KMS-11 (cell line): ENCODE results near the gene DAZL.

Experiments
- H2AFZ ChIP-seq: fragments of 200-600 bp; sonication (generic); 2 replicates; pipeline ENCODE4 v1.6.1; 2016; ENCODE audit warnings: antibody characterized with exemption, mixed run types, low read depth
- H3K27ac ChIP-seq: fragments of 200-600 bp; sonication (generic); 2 replicates; pipeline ENCODE4 v1.6.1; 2016; ENCODE audit warnings: mild to moderate bottlenecking, mixed run types
- H3K27me3 ChIP-seq: fragments of 200-600 bp; sonication (generic); 2 replicates; pipeline ENCODE4 v1.6.1; 2017; ENCODE audit warnings: mild to moderate bottlenecking, low read depth, mixed run types, moderate library complexity; ENCODE audit not compliant: insufficient read depth
- H3K36me3 ChIP-seq: fragments of 200-600 bp; sonication (generic); 2 replicates; pipeline ENCODE4 v1.6.1; 2017; ENCODE audit warnings: mild to moderate bottlenecking, mixed run types; ENCODE audit not compliant: insufficient read depth
- H3K4me1 ChIP-seq: fragments of 200-600 bp; sonication (generic); 2 replicates; pipeline ENCODE4 v1.6.1; 2016; ENCODE audit warnings: mild to moderate bottlenecking, low read depth, mixed run types; ENCODE audit not compliant: poor library complexity, severe bottlenecking
- H3K4me2 ChIP-seq: fragments of 200-600 bp; sonication (generic); 2 replicates; pipeline ENCODE4 v1.7.0; 2016; ENCODE audit warnings: mild to moderate bottlenecking, mixed run types
- H3K4me3 ChIP-seq: fragments of 200-600 bp; sonication (generic); IDR thresholded peaks from 2 replicates; pipeline ENCODE4 v1.6.1; 2017; ENCODE audit warnings: low read depth, low read length, mixed read lengths; ENCODE audit not compliant: insufficient read depth
- H3K79me2 ChIP-seq: fragments of 200-600 bp; sonication (generic); 2 replicates; pipeline ENCODE4 v1.6.1; 2016; ENCODE audit warnings: low read depth, mixed run types; ENCODE audit not compliant: insufficient read depth
- H3K9ac ChIP-seq: fragments of 200-600 bp; sonication (generic); 2 replicates; pipeline ENCODE4 v1.6.1; 2016; ENCODE audit warnings: mild to moderate bottlenecking, mixed run types
- H4K20me1 ChIP-seq: fragments of 200-600 bp; sonication (generic); 2 replicates; pipeline ENCODE4 v1.6.1; 2016; ENCODE audit warnings: mild to moderate bottlenecking, mixed run types; ENCODE audit not compliant: insufficient read depth
- TF ChIP-seq, protein P1 (sequence below): fragments of 200-600 bp; sonication (generic); conservative IDR thresholded peaks from 2 replicates; pipeline ENCODE4 v1.6.1; 2017; ENCODE audit warnings: low read depth, mild to moderate bottlenecking, antibody characterized with exemption, low read length, moderate library complexity, mixed read lengths

The DAZL gene, protein sequence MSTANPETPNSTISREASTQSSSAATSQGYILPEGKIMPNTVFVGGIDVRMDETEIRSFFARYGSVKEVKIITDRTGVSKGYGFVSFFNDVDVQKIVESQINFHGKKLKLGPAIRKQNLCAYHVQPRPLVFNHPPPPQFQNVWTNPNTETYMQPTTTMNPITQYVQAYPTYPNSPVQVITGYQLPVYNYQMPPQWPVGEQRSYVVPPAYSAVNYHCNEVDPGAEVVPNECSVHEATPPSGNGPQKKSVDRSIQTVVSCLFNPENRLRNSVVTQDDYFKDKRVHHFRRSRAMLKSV

DNA sequence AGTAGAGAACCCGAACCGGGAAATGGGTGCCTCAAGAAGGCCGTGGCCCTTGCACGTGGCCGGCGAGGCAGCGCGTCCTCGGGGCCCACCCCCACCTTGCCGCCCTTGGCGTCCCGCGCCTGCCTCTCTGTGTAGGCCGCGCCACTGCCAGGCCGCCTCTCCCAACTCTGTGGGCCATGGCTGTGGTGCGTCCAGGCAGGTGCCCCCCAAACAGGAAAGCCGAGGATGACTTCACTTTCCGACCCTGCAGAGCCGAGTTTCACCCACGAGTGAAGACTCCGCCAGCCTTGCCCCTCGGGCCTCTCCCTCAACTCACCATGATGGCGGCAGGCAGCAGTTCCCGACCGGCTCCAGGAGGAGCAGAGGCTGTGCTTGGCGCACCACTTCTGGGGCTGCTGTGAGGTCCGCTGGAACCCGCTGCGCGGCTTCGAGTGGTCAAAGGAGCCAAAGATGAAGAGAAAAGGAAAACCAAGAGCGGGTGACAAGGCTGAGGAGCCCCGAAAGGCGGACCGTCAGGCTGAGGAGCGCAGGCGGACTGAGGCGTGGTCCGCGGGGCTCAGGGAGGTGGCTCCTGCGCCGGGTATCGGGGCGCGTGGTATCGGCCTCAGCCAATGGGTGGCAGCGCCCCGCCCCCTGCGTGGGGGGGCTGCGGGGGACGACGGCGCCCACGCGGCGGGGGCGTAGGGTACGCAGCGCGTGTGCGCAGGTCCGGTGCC lies at the start of gene DAZL:
Gene DAZL (minus strand): TSS at position 537 of the 716 bp plus-strand sequence. CDS start 218 bp downstream, at position 319.
- no peak within 1 kb of the TSS for H3K27ac ChIP-seq
- H3K4me2 ChIP-seq = no peak within 1 kb of the TSS
- no peak within 1 kb of the TSS for H3K9ac ChIP-seq

DNA sequence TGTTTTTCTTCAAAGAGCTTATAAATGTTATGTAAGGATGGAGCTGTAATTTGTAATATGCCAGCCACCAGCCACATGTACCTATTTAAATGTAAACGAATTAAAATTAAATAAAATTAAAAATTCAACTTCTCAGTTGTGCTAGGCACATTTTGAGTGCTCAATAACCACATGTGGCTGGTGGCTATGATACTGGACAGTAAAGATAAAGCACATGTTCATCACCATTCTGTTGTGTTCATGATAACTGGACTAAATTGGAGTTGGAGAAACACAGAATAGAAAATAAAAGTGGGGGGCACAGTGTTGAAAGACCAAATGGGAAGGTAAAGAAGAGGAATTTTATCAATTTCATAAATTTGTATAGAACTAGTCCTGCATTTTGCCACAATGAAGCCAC lies 49.8 kb upstream of the DAZL start:
- Histone ChIP-seq H3K27me3 (no peaks in the 10 kb centered on the region), H3K4me2 (no peak overlapping the region), H3K9ac (no peak overlapping the region), H3K4me1 (no peaks in the 10 kb centered on the region), H3K4me3 (no peak overlapping the region), H4K20me1 (no peaks in the 10 kb centered on the region), H3K79me2 (no peaks in the 10 kb centered on the region), H2AFZ (no peak overlapping the region), H3K27ac (no peak overlapping the region), H3K36me3 (no peaks in the 10 kb centered on the region)
- TF ChIP-seq, protein P1, sequence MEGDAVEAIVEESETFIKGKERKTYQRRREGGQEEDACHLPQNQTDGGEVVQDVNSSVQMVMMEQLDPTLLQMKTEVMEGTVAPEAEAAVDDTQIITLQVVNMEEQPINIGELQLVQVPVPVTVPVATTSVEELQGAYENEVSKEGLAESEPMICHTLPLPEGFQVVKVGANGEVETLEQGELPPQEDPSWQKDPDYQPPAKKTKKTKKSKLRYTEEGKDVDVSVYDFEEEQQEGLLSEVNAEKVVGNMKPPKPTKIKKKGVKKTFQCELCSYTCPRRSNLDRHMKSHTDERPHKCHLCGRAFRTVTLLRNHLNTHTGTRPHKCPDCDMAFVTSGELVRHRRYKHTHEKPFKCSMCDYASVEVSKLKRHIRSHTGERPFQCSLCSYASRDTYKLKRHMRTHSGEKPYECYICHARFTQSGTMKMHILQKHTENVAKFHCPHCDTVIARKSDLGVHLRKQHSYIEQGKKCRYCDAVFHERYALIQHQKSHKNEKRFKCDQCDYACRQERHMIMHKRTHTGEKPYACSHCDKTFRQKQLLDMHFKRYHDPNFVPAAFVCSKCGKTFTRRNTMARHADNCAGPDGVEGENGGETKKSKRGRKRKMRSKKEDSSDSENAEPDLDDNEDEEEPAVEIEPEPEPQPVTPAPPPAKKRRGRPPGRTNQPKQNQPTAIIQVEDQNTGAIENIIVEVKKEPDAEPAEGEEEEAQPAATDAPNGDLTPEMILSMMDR = no peak

More for the DNA sequence above, at the start of gene DAZL:
- Histone ChIP-seq H2AFZ (no peak within 1 kb of the TSS), H3K4me3 (no peak within 1 kb of the TSS), H4K20me1 (no peaks in the 10 kb centered on the region), H3K4me1 (peaks cover 7% of the 10 kb centered on the region), H3K79me2 (no peaks in the 10 kb centered on the region), H3K36me3 (no peaks in the 10 kb centered on the region), H3K27me3 (no peaks in the 10 kb centered on the region)
- TF ChIP-seq, protein P1 = no peak

DNA sequence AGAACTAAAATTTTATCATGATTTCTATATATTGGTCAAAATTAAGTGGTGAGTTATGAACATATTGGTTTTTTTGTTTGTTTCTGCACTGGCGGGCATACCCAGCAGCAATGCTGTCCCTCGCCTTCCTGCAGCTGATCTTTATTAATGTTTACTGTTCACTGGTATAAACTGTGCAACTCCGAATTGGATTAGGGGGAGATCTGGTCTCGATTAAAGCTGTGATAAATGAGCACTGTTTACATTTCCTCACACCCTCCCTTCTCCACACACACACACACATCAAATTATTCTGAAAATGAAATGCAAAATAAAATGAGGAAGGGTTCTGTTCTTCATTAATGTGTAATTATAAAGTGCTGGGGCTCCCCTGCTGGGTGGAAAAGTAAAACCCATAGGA lies 48.5 kb upstream of the DAZL start:
- no peak overlapping the region for H2AFZ ChIP-seq
- H3K27me3 ChIP-seq = no peaks in the 10 kb centered on the region
- H3K36me3 ChIP-seq = no peaks in the 10 kb centered on the region
- no peak overlapping the region for H3K4me2 ChIP-seq
- H3K79me2 ChIP-seq = no peaks in the 10 kb centered on the region
- no peak overlapping the region for H3K4me3 ChIP-seq
- H3K9ac ChIP-seq = no peak overlapping the region
- TF ChIP-seq, protein P1 = no peak
- H4K20me1 ChIP-seq = no peaks in the 10 kb centered on the region
- no peak overlapping the region for H3K27ac ChIP-seq
- no peaks in the 10 kb centered on the region for H3K4me1 ChIP-seq

DNA sequence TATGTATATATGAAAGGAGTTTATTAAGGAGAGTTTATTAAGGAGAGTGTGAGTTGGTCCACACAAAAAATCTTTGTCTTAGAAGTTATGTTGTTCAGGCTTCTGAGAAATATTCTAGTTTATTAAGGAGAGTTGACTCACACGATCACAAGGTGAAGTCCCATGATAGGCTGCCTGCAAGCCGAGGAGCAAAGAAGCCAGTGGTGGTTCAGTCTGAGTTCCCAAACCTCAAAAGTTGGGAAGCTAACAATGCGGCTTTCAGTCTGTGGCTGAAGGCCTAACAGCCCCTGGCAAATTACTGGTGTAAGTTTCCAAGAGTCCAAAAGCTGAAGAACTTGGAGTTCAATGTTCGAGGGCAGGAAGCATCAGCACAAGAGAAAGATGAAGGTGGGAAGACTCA lies 42.4 kb upstream of the DAZL start:
- H3K79me2 ChIP-seq = no peaks in the 10 kb centered on the region
- H3K27me3 ChIP-seq = no peaks in the 10 kb centered on the region
- no peaks in the 10 kb centered on the region for H3K36me3 ChIP-seq
- TF ChIP-seq, protein P1 = no peak
- H3K4me3 ChIP-seq = no peak overlapping the region
- no peaks in the 10 kb centered on the region for H3K4me1 ChIP-seq
- H3K27ac ChIP-seq = no peak overlapping the region
- no peak overlapping the region for H3K4me2 ChIP-seq
- no peak overlapping the region for H3K9ac ChIP-seq
- H4K20me1 ChIP-seq = no peaks in the 10 kb centered on the region
- H2AFZ ChIP-seq = no peak overlapping the region
